H1 (cell line): ENCODE results near the gene MRM2. TPM values are rescaled to one million over a fixed set of nuclear protein-coding genes. Genes with fewer than 3 reads are reported as not detected.

ENCODE experiments used
- BRCA1 ChIP-seq: IDR thresholded peaks from 2 replicates; pipeline ENCODE4 v1.6.1; 2012; ENCODE audit warnings: low read depth, low read length, improper control_type of control experiment
- CTCF ChIP-seq, 3 experiments: IDR thresholded peaks; 1 replicate in 2 of 3; 2 replicates in 1 of 3; pipeline versions ENCODE4 v1.5.1 to v1.6.1; 2011; ENCODE audit warnings: low read length in 3 of 3, mild to moderate bottlenecking in 3 of 3, inconsistent platforms in 2 of 3, low read depth in 1 of 3, moderate library complexity in 1 of 3; ENCODE audit not compliant: insufficient read depth in 1 of 3; ENCODE audit errors: control extremely low read depth in 1 of 3
- JUND ChIP-seq: IDR thresholded peaks from 2 replicates; pipeline ENCODE4 v1.6.1; 2011; ENCODE audit warnings: mild to moderate bottlenecking, improper control_type of control experiment, low read length
- NANOG ChIP-seq: IDR thresholded peaks from 2 replicates; pipeline ENCODE4 v1.6.1; 2011; ENCODE audit warnings: low read length, low read depth, mild to moderate bottlenecking, inconsistent platforms; ENCODE audit not compliant: insufficient read depth, poor library complexity, severe bottlenecking
- POU5F1 ChIP-seq: IDR thresholded peaks from 2 replicates; pipeline ENCODE4 v1.6.1; 2011; ENCODE audit warnings: low read depth, mild to moderate bottlenecking, low read length, moderate library complexity
- RBBP5 ChIP-seq: IDR thresholded peaks from 2 replicates; pipeline ENCODE4 v1.7.1; 2012; ENCODE audit warnings: low read depth, mild to moderate bottlenecking, inconsistent platforms, low read length, moderate library complexity, borderline replicate concordance
- RFX5 ChIP-seq: IDR thresholded peaks from 2 replicates; pipeline ENCODE4 v1.6.1; 2011; ENCODE audit warnings: low read depth, low read length, improper control_type of control experiment, borderline replicate concordance
- SP4 ChIP-seq: IDR thresholded peaks from 2 replicates; pipeline ENCODE4 v1.6.1; 2012; ENCODE audit warnings: low read length, inconsistent platforms
- TCF12 ChIP-seq: IDR thresholded peaks from 2 replicates; pipeline ENCODE4 v1.6.1; 2011; ENCODE audit warnings: low read depth, mild to moderate bottlenecking, low read length
- polyA plus RNA-seq, 7 experiments: library from polyadenylated mRNA; depleted of rRNA in 3 of 7; stranded (reverse) in 5 of 7; unstranded in 2 of 7; fragments of >200 nt in 5 of 7; fragments of 200-250 nt in 2 of 7; gene quantifications; 1 replicate in 5 of 7; 2 replicates in 1 of 7; 4 replicates in 1 of 7; pipeline versions ENCODE4 v1.2.1 to v1.2.3, GENCODE V29; 2011 to 2013; ENCODE audit warnings: missing spikeins in 2 of 7, mixed read lengths in 2 of 7
- total RNA-seq: library from RNA; stranded (reverse); fragmentation: NEBNext Ultra II Directional; extraction: Animal tissue kit (Norgen Biotek cat#: 25700); gene quantifications from 2 replicates; pipeline ENCODE4 v1.2.1, GENCODE V29; 2021

MRM2 gene
- total and polyA plus RNA-seq, 2 of the 8 experiments (the other 6 are each of a cell fraction or from before 2014, with no cell fraction given), result 17.2 to 38.6 TPM

GRCh38 chr7:2196381-2197378 is 45.3 kb downstream of the MRM2 start (continued):
- no peak for TF ChIP-seq CTCF (IDR thresholded peaks at IDR 0.05; ENCODE audit: control extremely low read depth in 1 of 3, insufficient read depth in 1 of 3, low read depth in 1 of 3, low read length in 3 of 3)
- no peak for TF ChIP-seq RFX5
- no peak for TF ChIP-seq SP4
- TF ChIP-seq RBBP5, result no peak
- no peak for TF ChIP-seq TCF12
- TF ChIP-seq BRCA1, result no peak
- no peak for TF ChIP-seq NANOG
- TF ChIP-seq POU5F1, result no peak
- TF ChIP-seq JUND, result no peak
- TF ChIP-seq, all 59 proteins: peak for 0
